Liver (tissue), 9 donors: ENCODE data around the gene WHRN. TPM values are rescaled to one million over a fixed set of nuclear protein-coding genes. Genes with fewer than 3 reads are reported as not detected.

Experiments used
- DNase-seq: peaks from one replicate; pipeline ENCODE4 v3.0.0-alpha.2; 2017; ENCODE audit warnings: low spot score
- H3K27ac ChIP-seq, 2 donors: one replicate each; pipeline ENCODE4 v1.7.0; 2013; ENCODE audit warnings: inconsistent platforms in 2 of 2, low read length in 2 of 2, control low read depth in 1 of 2, low read depth in 1 of 2, mild to moderate bottlenecking in 1 of 2
- H3K27me3 ChIP-seq, 4 donors: one replicate each; pipeline versions ENCODE4 v1.6.1 to v1.7.0; 2013; ENCODE audit warnings: low read length in 3 of 4, inconsistent platforms in 1 of 4, mild to moderate bottlenecking in 1 of 4, moderate library complexity in 1 of 4; ENCODE audit not compliant: control insufficient read depth in 4 of 4, insufficient read depth in 4 of 4
- H3K36me3 ChIP-seq, 4 donors: one replicate each; pipeline versions ENCODE4 v1.6.1 to v1.7.0; 2013; ENCODE audit warnings: low read length in 3 of 4, mild to moderate bottlenecking in 3 of 4, low read depth in 1 of 4, moderate library complexity in 1 of 4; ENCODE audit not compliant: control insufficient read depth in 4 of 4, insufficient read depth in 3 of 4
- H3K4me1 ChIP-seq, 4 donors: one replicate each; pipeline versions ENCODE4 v1.6.1 to v1.7.0; 2013; ENCODE audit warnings: low read length in 3 of 4, mild to moderate bottlenecking in 3 of 4, moderate library complexity in 1 of 4; ENCODE audit not compliant: control insufficient read depth in 4 of 4, insufficient read depth in 4 of 4
- H3K4me3 ChIP-seq, 3 donors: one replicate each; pipeline versions ENCODE4 v1.6.1 to v1.7.0; 2013; ENCODE audit warnings: low read length in 3 of 3, control low read depth in 1 of 3, low read depth in 1 of 3, mild to moderate bottlenecking in 1 of 3
- H3K9ac ChIP-seq, 2 donors: one replicate each; pipeline ENCODE4 v1.7.0; 2013; ENCODE audit warnings: low read length in 2 of 2, mild to moderate bottlenecking in 2 of 2, moderate library complexity in 2 of 2, control low read depth in 1 of 2, low read depth in 1 of 2
- H3K9me3 ChIP-seq, 4 donors: one replicate each; pipeline versions ENCODE4 v1.6.1 to v1.7.0; 2013; ENCODE audit warnings: low read length in 3 of 4; ENCODE audit not compliant: control insufficient read depth in 4 of 4
- EGR1 ChIP-seq, 2 donors: IDR thresholded peaks; 2 replicates each; pipeline ENCODE4 v1.6.1; 2016 to 2018; ENCODE audit warnings: antibody characterized with exemption in 2 of 2, low read depth in 2 of 2
- FOXA1 ChIP-seq: IDR thresholded peaks from 2 replicates; pipeline ENCODE4 v1.6.1; 2016; ENCODE audit warnings: antibody characterized with exemption
- FOXA2 ChIP-seq: IDR thresholded peaks from 2 replicates; pipeline ENCODE4 v1.6.1; 2016; ENCODE audit warnings: antibody characterized with exemption
- GABPA ChIP-seq, 2 donors: IDR thresholded peaks in 1 of 2; conservative IDR thresholded peaks in 1 of 2; 2 replicates each; pipeline ENCODE4 v1.6.1; 2016; ENCODE audit warnings: antibody characterized with exemption in 2 of 2, mild to moderate bottlenecking in 1 of 2, moderate library complexity in 1 of 2
- HNF4A ChIP-seq, 2 donors: conservative IDR thresholded peaks; 2 replicates each; pipeline ENCODE4 v1.6.1; 2016; ENCODE audit warnings: antibody characterized with exemption in 2 of 2, mild to moderate bottlenecking in 2 of 2
- HNF4G ChIP-seq: IDR thresholded peaks from 2 replicates; pipeline ENCODE4 v1.6.1; 2016; ENCODE audit warnings: antibody characterized with exemption
- JUND ChIP-seq, 2 donors: IDR thresholded peaks; 2 replicates each; pipeline ENCODE4 v1.6.1; 2016; ENCODE audit warnings: antibody characterized with exemption in 2 of 2
- NR2F2 ChIP-seq: IDR thresholded peaks from 2 replicates; pipeline ENCODE4 v1.6.1; 2016; ENCODE audit warnings: antibody characterized with exemption
- RAD21 ChIP-seq, 2 donors: IDR thresholded peaks; 2 replicates each; pipeline ENCODE4 v1.6.1; 2016; ENCODE audit warnings: antibody characterized with exemption in 2 of 2, mild to moderate bottlenecking in 2 of 2
- RXRA ChIP-seq, 2 donors: IDR thresholded peaks; 2 replicates each; pipeline ENCODE4 v1.6.1; 2017 to 2018; ENCODE audit warnings: antibody characterized with exemption in 2 of 2, mild to moderate bottlenecking in 1 of 2
- SP1 ChIP-seq: IDR thresholded peaks from 2 replicates; pipeline ENCODE4 v1.6.1; 2018; ENCODE audit warnings: antibody characterized with exemption, mild to moderate bottlenecking
- WGBS: extraction: QIAGEN DNeasy Blood & Tissue Kit; methylation state at CpG from one replicate; pipeline ENCODE4 v1.1.7; 2013; 5-methylcytosine and 5-hydroxymethylcytosine counted together
- polyA plus RNA-seq, 2 donors: library from polyadenylated mRNA; stranded (reverse) in 1 of 2; unstranded in 1 of 2; fragments of 200-250 nt in 1 of 2; fragments of >200 nt in 1 of 2; fragmentation: Nextera tagmentation in 1 of 2; extraction: Ambion mirVana in 1 of 2; gene quantifications; one replicate each; pipeline versions ENCODE4 v1.2.1 to v1.2.3, GENCODE V29; 2013 to 2015
- total RNA-seq, 2 donors: library from RNA; depleted of rRNA; stranded (reverse); fragments of >200 nt; gene quantifications; one replicate each; pipeline ENCODE4 v1.2.3, GENCODE V29; 2014
- TF ChIP-seq, protein P1 (sequence below): IDR thresholded peaks from 2 replicates; pipeline ENCODE4 v1.6.1; 2016; ENCODE audit warnings: antibody characterized with exemption
- TF ChIP-seq, protein P2 (sequence below): fragments of 150-350 bp; IDR thresholded peaks from 2 replicates; pipeline ENCODE4 v1.5.1; 2017; ENCODE audit warnings: improper control_type of control experiment, low read depth, low read length; ENCODE audit not compliant: missing input control
- TF ChIP-seq, protein P3 (sequence below): IDR thresholded peaks from 2 replicates; pipeline ENCODE4 v1.6.1; 2016; ENCODE audit warnings: antibody characterized with exemption
- donor health status: healthy.
- donor health status: healthy.
- donor health status: healthy.
- donor health status: healthy.
- donor health status: healthy.

The WHRN gene
- total and polyA plus RNA-seq, 4 donors: 0.42 to 1.9 (median 0.88) TPM

DNA sequence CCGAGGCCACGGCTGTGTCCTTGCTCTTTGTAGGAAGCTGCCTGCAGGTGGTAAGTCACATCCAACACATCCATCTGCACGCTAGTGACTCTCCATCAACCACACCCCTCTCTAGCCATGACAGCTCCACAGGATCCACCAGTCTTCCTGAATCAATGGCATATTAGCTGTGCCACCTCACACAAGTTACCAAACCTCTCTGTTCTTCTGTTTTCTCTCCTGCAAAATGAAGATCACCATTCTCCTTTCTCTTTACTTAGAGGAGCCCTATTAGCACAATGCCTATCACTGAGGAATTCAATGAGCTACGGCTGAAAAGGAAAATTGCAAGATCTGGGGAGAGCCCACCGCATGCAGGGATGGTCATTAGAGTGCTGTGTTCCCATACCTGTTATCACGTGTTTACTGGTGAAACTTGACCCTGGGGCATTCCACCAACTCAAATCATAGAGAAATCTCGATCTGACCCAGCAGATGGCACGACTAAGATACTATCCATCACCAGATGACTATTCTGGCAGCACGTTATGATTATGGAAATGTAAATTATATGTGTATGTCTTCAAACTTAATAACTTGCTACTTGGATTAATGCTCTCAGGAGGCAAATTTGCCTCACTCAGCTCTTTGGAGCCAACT is 20.9 kb downstream of the WHRN start:
- WGBS: 67% methylated on average over 9 of the region's 9 CpGs
- Histone ChIP-seq H3K4me1 (no peaks in the 10 kb centered on the region), H3K27me3 (no peaks in the 10 kb centered on the region), H3K9me3 (no peaks in the 10 kb centered on the region), H3K4me3 (no peak overlapping the region), H3K36me3 (no peaks in the 10 kb centered on the region), H3K27ac (no peak overlapping the region), H3K9ac (no peak overlapping the region)
- TF ChIP-seq, protein P1, sequence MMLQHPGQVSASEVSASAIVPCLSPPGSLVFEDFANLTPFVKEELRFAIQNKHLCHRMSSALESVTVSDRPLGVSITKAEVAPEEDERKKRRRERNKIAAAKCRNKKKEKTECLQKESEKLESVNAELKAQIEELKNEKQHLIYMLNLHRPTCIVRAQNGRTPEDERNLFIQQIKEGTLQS: no peak
- TF ChIP-seq RXRA (IDR thresholded peaks at IDR 0.05): no peak
- TF ChIP-seq EGR1 (IDR thresholded peaks at IDR 0.05; ENCODE audit: low read depth in 2 of 2): no peak
- TF ChIP-seq JUND (IDR thresholded peaks at IDR 0.05): no peak
- no peak for TF ChIP-seq FOXA2
- no peak for TF ChIP-seq HNF4A (conservative IDR thresholded peaks at IDR 0.05)
- TF ChIP-seq, protein P2, sequence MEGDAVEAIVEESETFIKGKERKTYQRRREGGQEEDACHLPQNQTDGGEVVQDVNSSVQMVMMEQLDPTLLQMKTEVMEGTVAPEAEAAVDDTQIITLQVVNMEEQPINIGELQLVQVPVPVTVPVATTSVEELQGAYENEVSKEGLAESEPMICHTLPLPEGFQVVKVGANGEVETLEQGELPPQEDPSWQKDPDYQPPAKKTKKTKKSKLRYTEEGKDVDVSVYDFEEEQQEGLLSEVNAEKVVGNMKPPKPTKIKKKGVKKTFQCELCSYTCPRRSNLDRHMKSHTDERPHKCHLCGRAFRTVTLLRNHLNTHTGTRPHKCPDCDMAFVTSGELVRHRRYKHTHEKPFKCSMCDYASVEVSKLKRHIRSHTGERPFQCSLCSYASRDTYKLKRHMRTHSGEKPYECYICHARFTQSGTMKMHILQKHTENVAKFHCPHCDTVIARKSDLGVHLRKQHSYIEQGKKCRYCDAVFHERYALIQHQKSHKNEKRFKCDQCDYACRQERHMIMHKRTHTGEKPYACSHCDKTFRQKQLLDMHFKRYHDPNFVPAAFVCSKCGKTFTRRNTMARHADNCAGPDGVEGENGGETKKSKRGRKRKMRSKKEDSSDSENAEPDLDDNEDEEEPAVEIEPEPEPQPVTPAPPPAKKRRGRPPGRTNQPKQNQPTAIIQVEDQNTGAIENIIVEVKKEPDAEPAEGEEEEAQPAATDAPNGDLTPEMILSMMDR: no peak
- no peak for TF ChIP-seq NR2F2
- no peak for TF ChIP-seq RAD21 (IDR thresholded peaks at IDR 0.05)
- TF ChIP-seq GABPA (IDR thresholded peaks at IDR 0.05 in 1 of 2, conservative IDR thresholded peaks at IDR 0.05 in 1 of 2): no peak
- TF ChIP-seq HNF4G: no peak
- no peak for DNase-seq

DNA sequence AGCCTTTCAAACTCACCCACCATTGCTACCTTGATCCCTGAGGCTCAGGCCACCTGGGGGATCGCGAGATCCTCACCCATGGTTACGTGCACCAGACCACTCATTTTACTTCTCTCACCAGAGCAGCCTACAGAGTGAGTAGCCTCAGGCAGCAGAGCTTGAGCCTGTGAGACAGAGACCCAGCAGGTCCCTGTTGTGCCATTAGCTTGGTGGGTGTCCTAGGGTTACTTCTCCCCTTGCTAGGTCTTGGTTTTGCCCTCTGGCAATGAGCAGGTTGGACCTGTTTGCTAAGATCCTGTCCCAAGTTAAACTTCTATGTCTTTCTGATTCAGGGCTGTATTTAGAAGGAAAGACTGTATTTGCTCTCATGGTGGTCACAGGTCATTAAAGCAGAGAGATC is 21.8 kb downstream of the WHRN start:
- Histone ChIP-seq H3K4me3 (no peak overlapping the region), H3K9ac (no peak overlapping the region), H3K36me3 (no peaks in the 10 kb centered on the region), H3K4me1 (no peaks in the 10 kb centered on the region), H3K27me3 (no peaks in the 10 kb centered on the region), H3K27ac (no peak overlapping the region), H3K9me3 (no peaks in the 10 kb centered on the region)
- no peak for DNase-seq
- TF ChIP-seq, protein P3, sequence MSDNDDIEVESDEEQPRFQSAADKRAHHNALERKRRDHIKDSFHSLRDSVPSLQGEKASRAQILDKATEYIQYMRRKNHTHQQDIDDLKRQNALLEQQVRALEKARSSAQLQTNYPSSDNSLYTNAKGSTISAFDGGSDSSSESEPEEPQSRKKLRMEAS: no peak
- TF ChIP-seq FOXA1 (no peak), FOXA2 (no peak), SP1 (no peak), NR2F2 (no peak), JUND (IDR thresholded peaks at IDR 0.05) (no peak)
- WGBS: 99% methylated on average over 3 of the region's 3 CpGs

- WGBS: 54% methylated on average over 10 of the region's 10 CpGs
- Histone ChIP-seq H3K36me3 (no peaks in the 10 kb centered on the region), H3K4me1 (no peaks in the 10 kb centered on the region), H3K9me3 (no peaks in the 10 kb centered on the region), H3K27me3 (no peaks in the 10 kb centered on the region), H3K9ac (no peak overlapping the region), H3K27ac (no peak overlapping the region), H3K4me3 (no peak overlapping the region)
- no peak for TF ChIP-seq EGR1 (IDR thresholded peaks at IDR 0.05; ENCODE audit: low read depth in 2 of 2)
- no peak for TF ChIP-seq GABPA (IDR thresholded peaks at IDR 0.05 in 1 of 2, conservative IDR thresholded peaks at IDR 0.05 in 1 of 2)
- TF ChIP-seq, protein P3: no peak
- no peak for TF ChIP-seq JUND (IDR thresholded peaks at IDR 0.05)
- no peak for DNase-seq
Measured at GRCh38 chr9:114482593-114482992, 22.7 kb downstream of the WHRN start.
